GM12878 (cell line): ENCODE data around the gene NINL. TPM values are rescaled to one million over a fixed set of nuclear protein-coding genes. Genes with fewer than 3 reads are reported as not detected.

Experiments
- ATAC-seq: fragments of 200-7000 bp; cut with Tn5 transposase; 3 replicates; pipeline ENCODE4 v1.9.1; 2020; ENCODE audit warnings: mild to moderate bottlenecking, moderate library complexity
- BruUV-seq: library from RNA; stranded (reverse); fragments of 400-500 nt; replicated peaks from 2 replicates; lab custom pipeline; 2021; lab: Mats Ljungman, UMichigan
- CTCF ChIA-PET: fragments of 300-600 bp; sonication (Branson Sonifier 250); formaldehyde crosslinking; extraction: SDS; loops from one replicate; lab custom pipeline; 2021; ENCODE audit warnings: inconsistent platforms; lab: Yijun Ruan, JAX
- POLR2A ChIA-PET: fragments of 350-600 bp; formaldehyde crosslinking; extraction: SDS; loops from one replicate; lab custom pipeline; 2021; ENCODE audit warnings: inconsistent platforms; lab: Charles Lee
- RAD21 ChIA-PET: fragments of 300-600 bp; sonication (Branson Sonifier 250); formaldehyde crosslinking; loops from one replicate; lab custom pipeline; 2023; ENCODE audit warnings: antibody characterized with exemption; ENCODE audit not compliant: unreplicated experiment; lab: Charles Lee
- SMC1A ChIA-PET: fragments of 300-600 bp; sonication (Branson Sonifier 250); formaldehyde crosslinking; loops from one replicate; lab custom pipeline; 2023; ENCODE audit not compliant: unreplicated experiment, uncharacterized antibody; lab: Charles Lee
- DNase-seq: peaks from one replicate; pipeline ENCODE4 v3.0.0-alpha.2; 2011; ENCODE audit warnings: low read depth, low spot score
- FAIRE-seq: peaks from 3 replicates; lab custom pipeline; 2011; peaks lifted over from hg19 to GRCh38; lab: Jason Lieb, UNC
- H2AFZ ChIP-seq: 2 replicates; pipeline ENCODE4 v1.6.0; 2011; ENCODE audit warnings: low read depth, low read length, control low read depth; ENCODE audit not compliant: control insufficient read depth
- H3K27ac ChIP-seq: 2 replicates; pipeline ENCODE4 v1.5.1; 2011; ENCODE audit warnings: control low read depth; ENCODE audit not compliant: control insufficient read depth, insufficient read depth
- H3K27me3 ChIP-seq, 2 experiments: replicated peaks in 1 of 2; 2 replicates each; pipeline versions ENCODE4 v1.6.0 to v1.6.1; 2011; ENCODE audit warnings: low read length in 1 of 2; ENCODE audit not compliant: control insufficient read depth in 2 of 2, insufficient read depth in 2 of 2
- H3K36me3 ChIP-seq, 2 experiments: 2 replicates each; pipeline ENCODE4 v1.5.1; 2011; ENCODE audit warnings: low read length in 1 of 2; ENCODE audit not compliant: control insufficient read depth in 2 of 2, insufficient read depth in 2 of 2
- H3K4me1 ChIP-seq: 2 replicates; pipeline ENCODE4 v1.6.1; 2011; ENCODE audit warnings: mild to moderate bottlenecking, low read length, moderate library complexity, mixed read lengths; ENCODE audit not compliant: control insufficient read depth, insufficient read depth
- H3K4me2 ChIP-seq: 2 replicates; pipeline ENCODE4 v1.6.0; 2011; ENCODE audit warnings: control low read depth; ENCODE audit not compliant: control insufficient read depth, insufficient read depth
- H3K4me3 ChIP-seq: fragments of 200-600 bp; sonication (generic); 2 replicates; pipeline ENCODE4 v1.5.1; 2016
- H3K79me2 ChIP-seq: 2 replicates; pipeline ENCODE4 v1.6.0; 2011; ENCODE audit warnings: low read length; ENCODE audit not compliant: control insufficient read depth, insufficient read depth
- H3K9ac ChIP-seq: 2 replicates; pipeline ENCODE4 v1.8.0; 2011; ENCODE audit warnings: low read length, control low read depth, mixed read lengths; ENCODE audit not compliant: control insufficient read depth, insufficient read depth
- H3K9me3 ChIP-seq: replicated peaks from 3 replicates; pipeline ENCODE4 v1.5.1; 2011; ENCODE audit warnings: mild to moderate bottlenecking, low read length; ENCODE audit not compliant: control insufficient read depth, insufficient read depth
- H4K20me1 ChIP-seq: 2 replicates; pipeline ENCODE4 v1.6.0; 2011; ENCODE audit not compliant: control insufficient read depth, insufficient read depth
- CREB1 ChIP-seq: IDR thresholded peaks from 2 replicates; pipeline ENCODE4 v1.6.1; 2012; ENCODE audit warnings: low read depth, mild to moderate bottlenecking, inconsistent platforms
- JUND ChIP-seq: IDR thresholded peaks from 2 replicates; pipeline ENCODE4 v1.6.1; 2012; ENCODE audit warnings: low read depth, mild to moderate bottlenecking, low read length, improper control_type of control experiment, moderate library complexity
- MLLT1 ChIP-seq: fragments of 450-650 bp; IDR thresholded peaks from 2 replicates; pipeline ENCODE4 v1.6.1; 2016; ENCODE audit warnings: mild to moderate bottlenecking
- NR2F1 ChIP-seq: fragments of 450-650 bp; conservative IDR thresholded peaks from 2 replicates; pipeline ENCODE4 v1.6.1; 2017; ENCODE audit warnings: mild to moderate bottlenecking
- RAD51 ChIP-seq: fragments of 450-650 bp; IDR thresholded peaks from 2 replicates; pipeline ENCODE4 v1.6.1; 2016; ENCODE audit warnings: moderate library complexity, mild to moderate bottlenecking, inconsistent platforms
- ZZZ3 ChIP-seq: IDR thresholded peaks from 2 replicates; pipeline ENCODE4 v1.6.1; 2011; ENCODE audit warnings: low read depth; ENCODE audit not compliant: control insufficient read depth, insufficient read length
- WGBS: methylation state at CpG from one replicate; pipeline ENCODE4 v1.1.6; 2016; ENCODE audit warnings: low lambda C conversion rate; ENCODE audit not compliant: insufficient replicate concordance, insufficient coverage; ENCODE audit errors: missing lambda C conversion rate; 5-methylcytosine and 5-hydroxymethylcytosine counted together
- in situ Hi-C: fragments of 300-500 bp; cut with MboI; formaldehyde crosslinking; loops from 9 replicates; pipeline ENCODE4 v1.14.3; 2018; ENCODE audit warnings: mixed read lengths
- intact Hi-C: fragments of 100-400 bp; cut with micrococcal nuclease; formaldehyde crosslinking; loops from one replicate; pipeline ENCODE4 v1.14.2; 2022; ENCODE audit not compliant: unreplicated experiment
- polyA plus RNA-seq, 11 experiments: library from polyadenylated mRNA; depleted of rRNA in 4 of 11; unstranded in 6 of 11; stranded (reverse) in 5 of 11; fragments of >200 nt; fragmentation: Nextera tagmentation in 4 of 11; fragmentation: Illumina TruSeq in 1 of 11; extraction: Ambion mirVana in 4 of 11; extraction: Trizol in 1 of 11; gene quantifications; 1 replicate in 1 of 11; 2 replicates in 10 of 11; pipeline versions ENCODE4 v1.2.1 to v1.2.3, GENCODE V29; 2011 to 2016; ENCODE audit warnings: inconsistent platforms in 2 of 11, missing spikeins in 2 of 11, low read depth in 1 of 11
- total RNA-seq, 4 experiments: library from RNA; depleted of rRNA in 3 of 4; stranded (reverse); fragments of >200 nt in 3 of 4; fragmentation: Illumina TruSeq in 1 of 4; extraction: Trizol in 1 of 4; gene quantifications; 2 replicates each; pipeline versions ENCODE4 v1.2.1 to v1.2.3, GENCODE V29; 2013 to 2021

The NINL gene
- total and polyA plus RNA-seq, 10 of the 15 experiments (the other 5 are each of a cell fraction or from before 2014, with no cell fraction given): 0.04 to 0.77 (median 0.23) TPM; not detected in 1

- H3K79me2 ChIP-seq: no peaks in the 10 kb centered on the region
- intact Hi-C loops: no loop called here
- H3K4me2 ChIP-seq: no peak overlapping the region
- no TSS peak for BruUV-seq
- no peak overlapping the region for H2AFZ ChIP-seq
- ChIA-PET CTCF (interaction anchor here (0.6 kb wide), 1 partner anchor 1228 kb away, joined by 3 read pairs; no protein-coding TSS in a partner anchor), POLR2A (no interaction called here)
- FAIRE-seq: no peak
- in situ Hi-C loops: no loop called here
- H3K27ac ChIP-seq: no peak overlapping the region
- TF ChIP-seq MLLT1 (no peak), CREB1 (no peak), NR2F1 (no peak), ZZZ3 (no peak), JUND (no peak), RAD51 (no peak)
- TF ChIP-seq, all 136 proteins: peak for 0
- Histone ChIP-seq H3K4me1 (no peaks in the 10 kb centered on the region), H3K36me3 (no peaks in the 10 kb centered on the region), H4K20me1 (no peaks in the 10 kb centered on the region), H3K9me3 (no peaks in the 10 kb centered on the region), H3K9ac (no peak overlapping the region), H3K27me3 (no peaks in the 10 kb centered on the region), H3K4me3 (no peak overlapping the region)
- ChIA-PET RAD21 (no interaction called here), SMC1A (no interaction called here)
- no peak for ATAC-seq
- 73% methylated on average over 6 of the region's 6 CpGs for WGBS
- DNase-seq: no peak
These were observed 11.8 kb downstream of the NINL start for GRCh38 chr20:25573288-25574251.
